ENCODE measurements around the gene OR10J4.

The OR10J4 gene

GRCh38 chr1:159459551-159459950 lies 27.5 kb downstream of the OR10J4 start:
- TF ChIP-seq POLR2A (IDR thresholded peaks at IDR 0.05; ENCODE audit: low read length) (no peak), GATA1 (IDR thresholded peaks at IDR 0.05; ENCODE audit: low read depth, low read length) (no peak)
- DNase-seq = no peak

GRCh38 chr1:159465191-159465603 lies 33.2 kb downstream of the OR10J4 start:
- TF ChIP-seq POLR2A (IDR thresholded peaks at IDR 0.05; ENCODE audit: low read length) = no peak
- no peak for TF ChIP-seq GATA1 (IDR thresholded peaks at IDR 0.05; ENCODE audit: low read depth, low read length)
- DNase-seq = no peak

- DNase-seq = no peak
- TF ChIP-seq GATA1 (IDR thresholded peaks at IDR 0.05; ENCODE audit: low read depth, low read length) (no peak), POLR2A (IDR thresholded peaks at IDR 0.05; ENCODE audit: low read length) (no peak)
Observed at GRCh38 chr1:159468321-159468720, 36.3 kb downstream of the OR10J4 start.

- TF ChIP-seq POLR2A (IDR thresholded peaks at IDR 0.05; ENCODE audit: low read length) (no peak), GATA1 (IDR thresholded peaks at IDR 0.05; ENCODE audit: low read depth, low read length) (no peak)
- no peak for DNase-seq
Observed at GRCh38 chr1:159469921-159470533, 38.0 kb downstream of the OR10J4 start.

GRCh38 chr1:159473335-159473734 lies 41.3 kb downstream of the OR10J4 start:
- no peak for TF ChIP-seq POLR2A (IDR thresholded peaks at IDR 0.05; ENCODE audit: low read length)
- TF ChIP-seq GATA1 (IDR thresholded peaks at IDR 0.05; ENCODE audit: low read depth, low read length) = no peak
- DNase-seq = no peak

- DNase-seq = no peak
Observed at GRCh38 chr1:159474926-159475325, 42.9 kb downstream of the OR10J4 start.

More at GRCh38 chr1:159474926-159475325, 42.9 kb downstream of the OR10J4 start:
- TF ChIP-seq GATA1 (IDR thresholded peaks at IDR 0.05; ENCODE audit: low read depth, low read length) (no peak), POLR2A (IDR thresholded peaks at IDR 0.05; ENCODE audit: low read length) (no peak)
